Nucleus accumbens (tissue), 56 donors: ENCODE data around the gene ADA.
"Not testable (repeated sequence)": the region's sequence is repeated elsewhere in the genome, so short reads cannot be mapped to it uniquely, and the experiment has no call there.

Source experiments
- DNase-seq, 56 donors: peaks; one replicate each; lab custom pipeline; 2025; lab: John Stamatoyannopoulos, UW

The ADA gene

DNA sequence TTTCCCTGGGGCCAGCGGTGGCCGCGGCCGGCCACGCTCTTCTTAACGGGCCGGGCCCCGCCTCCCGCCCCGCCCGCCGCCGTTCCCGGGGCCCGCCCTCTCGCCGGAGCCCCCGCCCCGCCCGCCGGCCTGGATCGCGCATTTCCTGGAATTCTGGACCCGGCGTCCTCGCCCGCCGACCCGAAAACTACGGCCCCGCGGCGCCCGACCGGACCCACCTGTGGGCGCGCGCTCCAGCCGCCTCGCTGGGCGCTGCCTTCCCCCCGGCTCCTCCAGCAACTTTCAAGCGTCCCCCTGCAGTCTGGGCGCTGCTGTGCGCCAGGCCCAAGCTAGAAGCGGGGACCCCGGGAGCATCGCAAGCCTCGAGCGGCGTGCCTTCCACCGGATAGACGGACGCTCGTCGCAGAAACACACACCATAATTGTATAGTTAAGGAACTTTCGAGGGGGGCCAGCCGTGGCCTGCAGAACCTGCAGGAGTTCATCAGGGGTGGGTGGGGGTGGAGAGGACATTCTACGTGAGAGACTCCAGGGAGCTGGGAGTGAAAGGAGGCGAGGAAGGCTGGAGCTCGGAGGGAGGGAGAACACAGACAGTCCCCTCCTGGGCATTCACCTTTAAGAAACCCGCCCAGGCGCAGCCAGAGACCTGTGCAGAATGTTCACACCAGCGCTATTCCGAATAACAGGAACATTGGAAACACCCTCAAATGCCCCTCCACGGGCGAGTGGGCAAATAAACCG, at the start of gene ADA:
ADA (minus strand) TSS at position 16 of the 740 bp plus-strand sequence. CDS start 92 bp downstream, outside the sequence.
- peak in 39 of 56 donors; percentile 9 to 68 (median 33) for DNase-seq

DNA sequence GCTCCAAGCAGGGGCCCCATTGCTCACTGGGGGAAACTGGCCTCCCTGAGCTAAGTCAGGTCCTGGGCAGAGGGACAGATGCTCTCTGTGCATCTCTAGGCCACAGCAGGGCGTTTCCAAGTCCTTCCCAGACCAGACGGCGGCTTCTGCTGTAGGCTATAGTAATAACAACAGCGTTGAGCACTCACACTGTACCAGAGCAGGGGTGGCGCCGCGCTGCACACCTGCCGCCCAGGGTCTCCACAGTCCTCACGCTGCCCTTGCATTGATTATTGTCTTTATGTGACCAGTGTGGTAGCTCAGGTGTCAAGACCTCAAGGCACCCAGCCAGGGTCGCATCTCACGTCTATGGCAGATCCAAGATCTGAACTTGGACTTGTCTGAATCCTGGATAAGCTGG, 48.8 kb upstream of the ADA start:
- no peak for DNase-seq

DNA sequence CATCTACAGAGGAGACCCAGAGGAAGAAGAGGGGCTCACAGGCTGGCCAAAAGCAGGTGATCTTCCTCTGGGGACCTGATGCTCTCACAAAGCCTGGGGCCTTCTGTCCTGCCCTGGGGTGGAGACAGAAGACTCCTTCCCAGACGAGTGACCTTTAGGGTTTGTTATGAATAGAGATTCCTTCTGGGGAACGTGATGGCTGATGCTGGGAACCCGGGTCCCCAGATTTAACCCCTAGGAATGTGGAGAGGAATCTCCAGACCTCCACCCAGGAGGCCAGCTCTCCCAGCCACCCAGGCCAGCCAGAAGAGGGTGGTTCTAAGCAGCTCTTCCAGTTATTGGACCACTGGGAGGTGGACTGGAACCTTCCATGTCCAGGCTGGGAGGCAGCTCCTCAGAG, 46.9 kb upstream of the ADA start:
- no peak for DNase-seq

DNA sequence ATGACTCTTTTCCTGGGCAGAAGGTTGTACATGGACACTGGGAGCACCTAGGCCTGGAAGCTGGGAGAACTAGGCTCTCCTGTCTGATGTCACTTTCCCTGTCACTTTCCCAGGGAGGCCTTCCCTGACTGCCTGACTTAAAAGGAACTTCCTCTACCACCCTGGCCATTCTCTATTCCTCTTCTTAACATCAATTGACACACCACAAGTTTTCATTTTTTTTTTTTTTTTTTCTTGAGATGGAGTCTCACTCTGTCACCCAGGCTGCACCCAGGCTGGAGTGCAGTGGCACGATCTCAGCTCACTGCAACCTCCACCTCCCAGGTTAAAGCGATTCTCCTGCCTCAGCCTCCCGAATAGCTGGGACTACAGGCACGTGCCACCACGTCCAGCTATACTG, 45.5 kb upstream of the ADA start:
- not testable (repeated sequence) for DNase-seq

DNA sequence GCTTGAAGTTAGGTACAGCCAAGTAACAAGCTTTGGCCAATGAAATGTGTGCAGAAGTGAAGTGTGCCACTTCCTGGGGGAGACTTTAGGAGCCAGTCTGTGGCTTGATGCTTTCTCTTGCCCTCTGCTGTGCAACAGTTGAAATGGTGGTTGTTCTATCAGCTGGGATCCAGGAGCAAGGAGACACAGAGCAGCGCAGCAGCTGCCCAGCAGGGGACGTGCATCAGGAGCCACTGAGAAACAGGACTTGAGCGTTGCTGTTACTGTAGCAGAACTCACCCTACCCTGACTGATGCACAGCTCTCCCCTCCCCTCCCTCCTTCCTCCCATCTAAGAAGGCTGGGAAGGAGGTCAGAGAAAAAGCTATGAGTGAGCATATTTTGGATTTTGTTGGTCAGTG, 44.8 kb upstream of the ADA start:
- DNase-seq = no peak

DNA sequence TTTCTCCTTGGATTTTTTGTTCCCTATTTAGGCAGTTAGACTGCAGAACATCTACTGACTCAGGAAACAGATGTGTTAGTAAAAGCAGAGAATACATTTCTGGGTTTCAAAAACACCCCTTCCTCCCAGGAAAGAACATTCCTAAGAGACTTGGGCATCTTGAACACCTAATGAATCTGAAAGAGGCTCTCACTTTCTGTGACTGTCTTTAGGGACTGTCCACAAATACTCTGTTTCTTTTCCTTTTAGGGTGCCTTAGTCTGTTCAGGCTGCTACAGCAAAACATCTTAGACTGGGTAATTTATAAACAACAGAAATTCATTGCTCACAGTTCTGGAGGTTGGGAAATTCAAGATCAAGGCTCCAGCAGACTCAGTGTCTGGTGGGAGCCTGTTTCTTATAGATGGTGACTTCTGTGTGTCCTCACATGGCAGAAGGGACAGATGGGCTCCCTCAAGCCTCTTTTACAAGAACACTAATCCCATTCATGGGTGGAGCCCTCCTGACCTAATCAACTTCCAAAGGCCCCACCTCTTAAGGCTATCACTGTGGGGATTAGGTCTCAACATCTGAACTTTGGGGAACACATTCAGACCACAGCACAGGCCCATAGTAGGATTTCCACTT, 44.3 kb upstream of the ADA start:
- no peak for DNase-seq

DNA sequence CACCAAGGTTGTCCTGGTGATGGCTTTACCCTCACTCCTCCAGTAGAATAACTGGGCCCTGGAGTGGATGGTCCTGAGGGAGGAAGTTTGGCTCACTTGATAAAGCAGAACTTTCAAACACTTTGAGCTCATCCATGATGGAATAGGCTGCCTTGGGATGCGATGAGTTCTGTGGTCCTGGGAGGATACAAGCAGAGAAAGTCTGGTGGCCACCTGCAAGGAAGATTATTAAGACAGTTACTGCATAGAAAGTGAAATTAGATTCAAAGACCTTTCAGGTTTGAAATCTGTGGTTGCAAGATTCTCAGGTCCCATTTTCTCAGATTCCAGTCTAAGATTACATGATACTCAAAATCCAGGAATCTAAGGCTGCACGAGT, 43.8 kb upstream of the ADA start:
- DNase-seq = no peak

DNA sequence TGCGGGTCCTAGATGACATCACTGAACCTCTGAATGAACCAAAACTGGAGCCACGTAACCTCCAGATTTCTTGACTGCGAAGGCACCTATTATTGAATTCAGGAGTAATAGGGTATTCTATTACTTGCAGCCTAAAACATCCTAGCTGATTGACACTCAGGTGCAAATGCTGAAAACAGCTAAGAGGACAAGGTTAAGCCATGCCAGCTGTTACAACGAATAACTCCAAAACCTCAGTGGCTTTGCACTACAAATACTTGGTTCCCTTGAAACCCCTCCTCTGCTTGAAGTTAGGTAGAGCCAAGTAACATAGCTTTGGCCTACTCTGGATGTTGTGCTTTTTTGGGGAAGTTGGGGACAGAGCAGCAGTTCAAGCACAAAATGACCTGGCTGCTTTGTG, 42.7 kb upstream of the ADA start:
- DNase-seq = no peak

DNA sequence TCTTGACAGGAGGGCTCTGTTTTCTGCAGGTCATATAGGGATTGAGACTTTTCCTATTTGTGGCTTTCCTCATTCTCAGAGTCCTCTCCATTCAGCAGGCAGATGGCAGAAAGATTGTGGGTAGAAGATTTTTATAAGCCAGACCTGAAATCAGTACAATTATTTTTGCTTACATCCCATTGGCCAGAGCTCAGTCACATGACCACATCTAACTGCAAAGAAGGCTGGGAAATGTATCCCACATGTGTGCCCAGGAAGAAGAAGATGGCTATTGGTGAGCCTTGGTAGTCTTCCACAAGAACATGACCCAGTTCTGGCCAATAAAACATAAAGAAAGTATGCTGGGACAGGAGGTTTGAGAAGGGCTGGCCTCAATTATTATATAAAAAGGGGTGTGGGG, 42.1 kb upstream of the ADA start:
- DNase-seq = no peak

DNA sequence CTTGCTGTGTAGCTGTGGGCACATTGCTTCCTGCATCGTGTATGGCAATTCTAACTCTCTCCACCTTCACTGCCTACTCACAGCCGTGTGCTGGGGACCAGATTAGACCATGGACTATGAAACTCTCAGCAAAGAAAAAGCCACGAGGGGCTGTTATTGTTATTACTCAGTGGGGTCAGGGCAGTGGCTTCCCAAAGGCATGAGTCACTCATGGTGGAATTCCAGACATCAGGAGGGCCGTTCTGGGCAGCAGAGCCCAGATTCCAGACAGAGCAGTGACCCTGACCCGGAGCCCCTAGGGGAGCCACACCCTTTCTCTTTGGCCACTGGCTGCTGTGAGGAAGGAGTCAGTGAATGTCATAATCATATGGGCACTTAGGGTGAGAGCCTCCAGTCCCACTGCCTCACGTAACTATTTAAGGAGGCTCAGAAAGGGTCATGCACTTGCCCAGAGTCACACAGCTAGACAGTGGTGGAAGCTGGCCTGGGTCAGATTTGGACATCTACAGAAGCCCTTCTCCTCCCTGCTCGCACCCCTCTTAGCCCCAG, 41.5 kb upstream of the ADA start:
- peak in 1 of 56 donors; percentile 23 for DNase-seq

DNA sequence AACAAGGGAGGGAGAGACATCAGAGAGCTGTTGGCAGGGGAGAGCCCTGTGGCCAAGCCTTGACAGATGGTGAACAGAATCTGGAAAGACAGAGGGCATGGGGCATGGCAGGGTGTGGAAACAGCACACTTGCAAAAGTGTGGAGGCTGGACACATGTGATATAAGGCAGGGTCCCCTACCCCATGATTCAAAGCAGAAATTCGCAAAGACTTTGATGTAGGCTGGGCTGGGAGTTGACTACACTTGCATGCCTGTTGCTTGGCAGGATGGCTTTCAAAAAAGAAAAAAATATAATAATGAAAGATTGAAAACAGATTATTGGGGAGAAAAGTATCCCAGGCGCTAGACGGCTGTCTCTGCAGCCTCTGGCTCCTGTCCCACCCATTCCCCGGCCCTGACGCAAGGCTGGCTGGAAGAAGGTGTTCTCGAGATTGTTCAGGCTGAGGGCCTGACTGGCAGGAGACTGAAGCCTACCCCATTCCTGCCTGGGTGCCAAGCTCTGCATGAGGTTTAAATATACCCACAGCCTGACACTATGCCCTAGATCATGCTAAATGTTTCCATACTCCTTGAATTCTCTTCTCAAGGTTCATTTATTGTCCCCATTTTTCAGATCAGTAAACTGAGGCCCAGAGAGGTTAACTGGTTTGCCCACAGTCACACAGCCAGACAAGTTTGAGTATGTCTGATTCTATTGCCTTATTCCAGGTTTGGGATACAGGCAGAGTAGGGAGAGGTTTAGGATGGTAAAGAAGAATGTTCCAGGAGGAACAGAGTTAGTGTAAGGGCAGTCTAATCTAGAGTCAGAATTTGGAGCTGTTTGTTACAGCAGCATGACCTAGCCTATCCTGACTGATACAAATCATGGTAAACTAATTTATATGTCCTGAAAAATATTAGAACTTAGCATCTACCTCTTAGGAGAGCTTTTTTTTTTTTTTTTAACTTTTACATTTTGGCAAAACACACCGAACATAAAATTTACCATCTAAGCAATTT, 40.2 kb upstream of the ADA start:
- no peak for DNase-seq

DNA sequence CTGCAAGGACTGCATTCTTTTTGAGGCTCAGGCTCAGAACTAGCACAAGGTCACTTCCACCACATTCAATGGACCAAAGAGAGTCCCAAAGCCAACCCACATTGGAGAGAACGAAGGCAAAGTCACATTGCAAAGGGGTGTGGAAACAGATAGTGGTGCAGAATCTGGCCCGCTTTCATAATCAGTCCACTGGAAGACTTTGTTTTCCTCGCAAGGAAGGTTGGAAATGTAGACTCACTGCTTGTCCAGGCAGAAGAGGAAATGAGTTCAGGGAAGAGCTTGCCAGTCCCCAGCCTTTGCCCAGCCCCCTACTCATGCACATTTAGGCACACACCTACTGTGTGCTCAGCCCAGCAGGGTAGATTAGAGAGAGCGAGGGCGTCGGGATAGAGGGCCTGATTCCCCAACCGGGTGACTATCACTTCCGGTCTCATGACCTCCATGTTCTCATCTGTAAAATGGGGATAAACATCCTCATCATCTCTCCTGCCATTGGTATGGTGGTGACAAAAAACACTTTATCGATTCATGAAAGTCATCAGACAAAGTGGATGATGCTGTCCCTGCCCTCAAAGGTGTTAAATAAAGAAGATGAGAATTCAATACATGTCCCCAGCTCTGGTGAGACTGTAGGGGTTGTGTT, 39.4 kb upstream of the ADA start:
- DNase-seq = no peak

DNA sequence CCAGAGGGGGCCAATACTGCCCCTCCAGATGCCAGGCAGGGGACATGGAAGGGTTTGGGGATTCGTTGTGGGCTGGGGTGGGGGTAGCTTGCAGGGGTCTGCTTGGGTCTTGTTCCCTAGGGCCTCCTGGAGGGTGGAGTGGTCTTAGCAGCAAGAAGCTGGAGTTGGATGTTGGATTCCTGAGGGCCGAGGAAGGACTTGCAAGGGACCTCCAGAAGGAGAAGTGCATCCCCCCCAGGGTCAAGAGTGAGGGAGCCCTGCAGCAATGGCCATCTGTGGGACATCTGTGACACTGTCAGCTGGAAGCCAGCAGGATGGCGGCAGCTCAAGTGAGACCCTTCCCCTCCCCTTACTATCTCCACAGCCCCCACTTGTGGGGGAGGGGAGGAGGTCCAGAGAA, 38.3 kb upstream of the ADA start:
- no peak for DNase-seq

DNA sequence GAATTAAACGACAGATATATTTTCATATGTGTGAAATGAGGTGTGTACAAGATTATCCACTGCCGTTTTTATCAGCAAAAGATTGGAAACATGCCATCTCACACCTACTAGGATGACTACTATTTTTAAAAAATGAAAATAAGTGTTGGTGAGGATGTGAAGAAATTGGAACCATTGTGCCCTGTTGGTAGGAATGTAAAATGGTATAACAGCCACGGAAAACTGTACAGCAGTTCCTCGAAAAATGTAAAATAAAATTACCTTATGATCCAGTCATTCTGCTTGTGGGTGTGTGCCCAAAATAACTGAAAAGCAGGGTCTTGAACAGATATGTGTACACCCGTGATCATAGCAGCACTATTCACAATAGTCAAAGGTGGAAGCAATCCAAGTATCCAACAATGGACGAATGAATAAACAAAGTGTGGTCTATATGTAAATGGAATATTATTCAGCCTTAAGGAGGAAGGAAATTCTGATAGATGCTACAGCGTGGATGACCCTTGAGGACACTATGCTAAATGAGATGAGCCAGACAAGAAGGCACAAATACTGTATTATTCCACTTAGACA, 36.6 kb upstream of the ADA start:
- DNase-seq = peak in 1 of 56 donors; percentile 14

DNA sequence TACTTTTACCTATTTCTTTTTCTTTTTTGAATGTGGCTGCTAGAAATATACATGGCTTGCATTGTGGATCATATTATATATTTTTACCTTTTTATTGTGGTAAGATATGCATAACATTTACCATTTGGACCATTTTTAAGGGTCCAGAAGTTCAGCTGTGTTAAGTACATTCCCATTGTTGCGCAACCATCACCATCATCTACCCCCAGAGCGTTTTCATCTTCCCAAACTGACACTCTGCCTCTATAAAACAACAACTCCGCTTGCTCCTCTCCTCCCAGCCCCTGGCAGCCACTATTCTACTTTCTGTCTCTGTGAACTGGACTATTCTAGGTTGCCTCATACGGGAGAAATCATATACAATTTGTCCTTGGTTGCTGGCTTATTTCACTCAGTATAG, 35.4 kb upstream of the ADA start:
- DNase-seq = no peak

DNA sequence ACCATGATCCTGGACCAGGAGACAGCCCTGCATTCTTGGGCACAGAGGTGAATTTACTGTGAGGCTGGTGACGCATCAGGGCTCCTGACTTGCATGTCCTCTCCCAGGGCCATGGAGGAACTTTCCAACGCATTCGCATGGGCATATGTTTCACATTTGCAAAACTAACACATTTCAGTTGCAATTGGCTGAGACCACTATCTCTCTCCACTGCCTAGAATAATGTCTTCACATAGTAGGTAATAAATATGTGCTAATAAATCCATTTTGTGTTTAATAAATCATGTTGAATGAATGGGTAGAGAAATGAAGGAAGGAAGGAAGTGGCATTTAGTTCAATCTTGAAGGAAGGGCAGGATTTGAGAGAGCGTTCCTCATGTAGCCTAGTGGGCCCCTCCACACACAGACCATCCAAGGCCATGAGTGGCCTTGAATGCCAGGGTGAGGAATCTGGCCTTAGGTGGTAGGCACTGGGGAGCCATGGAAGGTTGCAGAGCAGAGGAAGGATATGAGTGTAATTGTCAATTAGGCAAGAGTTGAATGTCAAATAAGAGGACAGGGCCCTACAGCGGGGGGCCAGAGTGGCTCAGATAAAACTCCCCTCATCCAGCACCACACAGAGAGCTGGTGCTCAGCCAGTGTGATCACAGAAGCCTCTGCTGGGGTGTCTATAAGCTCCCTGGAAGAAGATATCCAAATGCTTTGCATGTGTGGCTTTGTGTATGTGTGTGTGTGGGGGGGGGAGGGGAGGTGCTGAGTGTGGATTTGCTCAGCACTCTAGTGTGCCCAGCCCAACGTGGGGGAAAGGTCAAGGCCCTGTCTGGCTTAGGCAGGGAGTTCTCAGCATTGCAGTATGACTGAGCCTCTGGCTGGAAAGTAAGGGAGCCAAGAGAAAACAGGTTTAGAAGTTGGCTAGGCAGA, 32.8 kb upstream of the ADA start:
- DNase-seq = no peak

DNA sequence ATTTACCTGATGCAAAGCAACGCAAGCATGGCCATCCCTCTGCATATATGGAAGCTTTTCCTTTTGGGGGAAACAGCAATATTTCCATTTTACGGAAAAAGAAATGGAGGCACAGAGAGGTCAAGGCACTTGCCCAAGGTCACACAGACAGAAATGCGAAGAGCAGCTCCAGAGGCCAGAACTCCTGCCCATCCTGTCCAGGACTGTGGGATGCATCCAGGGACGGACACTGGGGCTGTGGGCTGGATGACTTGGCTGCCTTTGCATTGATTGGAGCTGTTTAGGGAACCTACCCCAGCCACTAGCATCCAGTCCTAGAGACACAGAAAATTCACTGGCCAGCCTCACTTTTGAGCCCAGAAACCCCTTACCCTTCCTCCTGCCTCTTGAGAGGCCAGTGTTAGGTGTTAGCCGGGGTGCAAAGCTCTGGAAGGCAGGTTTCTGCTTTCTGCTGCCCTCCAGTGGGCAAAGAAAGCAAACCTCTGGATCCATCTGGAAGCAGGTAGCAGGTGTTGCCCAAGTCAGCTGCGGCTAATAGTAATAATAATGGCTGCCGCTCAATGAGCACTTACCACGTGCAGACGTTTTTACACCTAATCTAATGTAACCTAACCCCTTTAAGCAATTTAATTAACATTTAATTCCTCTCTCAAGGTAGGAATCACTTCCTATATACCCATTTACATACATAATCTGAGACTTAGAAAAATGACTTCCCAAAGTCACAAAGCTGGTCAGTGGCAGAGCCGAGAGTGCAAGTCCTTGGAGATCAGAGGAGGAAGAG, 32.0 kb upstream of the ADA start:
- peak in 22 of 56 donors; percentile 7 to 66 (median 27) for DNase-seq
